Upper lobe of left lung (tissue), 6 donors: ENCODE data around the gene PDE6A. TPM values are rescaled to one million over a fixed set of nuclear protein-coding genes. Genes with fewer than 3 reads are reported as not detected.

Experiments used
- ATAC-seq, 2 donors: fragments of 200-7000 bp; cut with Tn5 transposase; one replicate each; pipeline ENCODE4 v1.9.1; 2022; ENCODE audit warnings: mild to moderate bottlenecking in 2 of 2, moderate library complexity in 2 of 2; ENCODE audit not compliant: low FRiP score in 2 of 2
- DNase-seq, 2 donors: peaks; one replicate each; pipeline ENCODE4 v3.0.0-alpha.2; 2019 to 2020
- H3K27ac ChIP-seq, 4 donors: fragments of 200-600 bp; sonication (generic); one replicate each; pipeline ENCODE4 v1.5.1; 2016 to 2019
- H3K27me3 ChIP-seq, 4 donors: fragments of 200-600 bp; sonication (generic); one replicate each; pipeline ENCODE4 v1.5.1; 2017 to 2019
- H3K36me3 ChIP-seq, 4 donors: fragments of 200-600 bp; sonication (generic); one replicate each; pipeline ENCODE4 v1.5.1; 2016 to 2019
- H3K4me1 ChIP-seq, 4 donors: fragments of 200-600 bp; sonication (generic); one replicate each; pipeline ENCODE4 v1.5.1; 2018 to 2019
- H3K4me3 ChIP-seq, 4 donors: fragments of 200-600 bp; sonication (generic); one replicate each; pipeline ENCODE4 v1.5.1; 2017 to 2019; ENCODE audit warnings: mild to moderate bottlenecking in 2 of 4, moderate library complexity in 1 of 4
- H3K9me3 ChIP-seq, 4 donors: fragments of 200-600 bp; sonication (generic); one replicate each; pipeline ENCODE4 v1.5.1; 2018 to 2019
- EP300 ChIP-seq, 4 donors: sonication (generic); formaldehyde crosslinking; IDR thresholded peaks; one replicate each; pipeline ENCODE4 v1.5.1; 2017; ENCODE audit warnings: antibody characterized with exemption in 4 of 4, control low read depth in 2 of 4
- POLR2A ChIP-seq, 4 donors: fragments of 450-650 bp; IDR thresholded peaks; one replicate each; pipeline ENCODE4 v1.5.1; 2016 to 2017; ENCODE audit warnings: antibody characterized with exemption in 4 of 4, mild to moderate bottlenecking in 2 of 4
- POLR2AphosphoS5 ChIP-seq, 2 donors: sonication (generic); formaldehyde crosslinking; IDR thresholded peaks; one replicate each; pipeline ENCODE4 v1.5.1; 2017; ENCODE audit warnings: antibody characterized with exemption in 2 of 2
- WGBS, 2 donors: methylation state at CpG; one replicate each; pipeline ENCODE4 v1.1.5; 2017 to 2018; 5-methylcytosine and 5-hydroxymethylcytosine counted together
- small RNA-seq, 4 donors: library from RNA; depleted of rRNA; stranded (forward); fragments of <200 nt; gene quantifications; one replicate each; pipeline ENCODE3, GENCODE V24; 2016
- total RNA-seq, 6 donors: library from RNA; depleted of rRNA in 4 of 6; stranded (reverse); fragments of >200 nt in 4 of 6; gene quantifications; one replicate each; pipeline versions ENCODE4 v1.1.0 to v1.2.1, GENCODE V29; 2016 to 2021
- TF ChIP-seq, protein P1 (sequence below), 6 experiments: fragments of 450-650 bp in 4 of 6; fragments of 200-600 bp in 2 of 6; sonication (generic) in 2 of 6; IDR thresholded peaks; one replicate each; pipeline ENCODE4 v1.5.1; 2016 to 2019; ENCODE audit warnings: antibody characterized with exemption in 6 of 6
- donor health status: DM: no; HTN: no; CAD: no; lungs with moderate emphysema.
- donor health status: DM: no; HTN: yes; CAD: no; lungs with severe emphysema.

Gene PDE6A
- total RNA-seq, 6 donors from 2014 or later = not detected

GRCh38 chr5:149808264-149808982, 136.2 kb downstream of the PDE6A start:
- Histone ChIP-seq H3K36me3 (no peaks in the 10 kb centered on the region), H3K9me3 (no peaks in the 10 kb centered on the region), H3K27me3 (no peaks in the 10 kb centered on the region), H3K4me3 (no peak overlapping the region), H3K27ac (no peak overlapping the region), H3K4me1 (peaks cover 3 to 16% (median 13%) of the 10 kb centered on the region in 4 donors)
- 77 to 81% methylated on average over 5 of the region's 5 CpGs for WGBS, 2 donors
- DNase-seq (no peak), ATAC-seq (no peak)
- no peak for TF ChIP-seq POLR2A (IDR thresholded peaks at IDR 0.05)
- TF ChIP-seq, protein P1, sequence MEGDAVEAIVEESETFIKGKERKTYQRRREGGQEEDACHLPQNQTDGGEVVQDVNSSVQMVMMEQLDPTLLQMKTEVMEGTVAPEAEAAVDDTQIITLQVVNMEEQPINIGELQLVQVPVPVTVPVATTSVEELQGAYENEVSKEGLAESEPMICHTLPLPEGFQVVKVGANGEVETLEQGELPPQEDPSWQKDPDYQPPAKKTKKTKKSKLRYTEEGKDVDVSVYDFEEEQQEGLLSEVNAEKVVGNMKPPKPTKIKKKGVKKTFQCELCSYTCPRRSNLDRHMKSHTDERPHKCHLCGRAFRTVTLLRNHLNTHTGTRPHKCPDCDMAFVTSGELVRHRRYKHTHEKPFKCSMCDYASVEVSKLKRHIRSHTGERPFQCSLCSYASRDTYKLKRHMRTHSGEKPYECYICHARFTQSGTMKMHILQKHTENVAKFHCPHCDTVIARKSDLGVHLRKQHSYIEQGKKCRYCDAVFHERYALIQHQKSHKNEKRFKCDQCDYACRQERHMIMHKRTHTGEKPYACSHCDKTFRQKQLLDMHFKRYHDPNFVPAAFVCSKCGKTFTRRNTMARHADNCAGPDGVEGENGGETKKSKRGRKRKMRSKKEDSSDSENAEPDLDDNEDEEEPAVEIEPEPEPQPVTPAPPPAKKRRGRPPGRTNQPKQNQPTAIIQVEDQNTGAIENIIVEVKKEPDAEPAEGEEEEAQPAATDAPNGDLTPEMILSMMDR (IDR thresholded peaks at IDR 0.05) = no peak
- no peak for TF ChIP-seq POLR2AphosphoS5 (IDR thresholded peaks at IDR 0.05)
- no peak for TF ChIP-seq EP300 (IDR thresholded peaks at IDR 0.05)

Small RNA genes within 50 kb of the gene (small RNA-seq; reads per million reads assigned to genes)
- 0 reads per million in 4 donors for gene RF00019

Other genes with a start within 250 kb of the PDE6A start
- gene PPARGC1B, start 214.5 kb downstream of the PDE6A start, total RNA-seq = 10 to 100 TPM in 2 of 6 donors, 1 to 10 TPM in 4; 3.8 to 21.0 (median 9.1) TPM
- gene SLC26A2, start 16.0 kb upstream of the PDE6A start, total RNA-seq = 10 to 100 TPM in 5 of 6 donors, 1 to 10 TPM in 1; 7.3 to 21.6 (median 16.8) TPM
- 1 to 10 TPM; 2.2 to 6.3 (median 4.1) TPM for gene TIGD6, start 55.9 kb upstream of the PDE6A start, total RNA-seq
- gene HMGXB3, start 55.9 kb upstream of the PDE6A start, total RNA-seq = 10 to 100 TPM; 29.6 to 71.2 (median 41.0) TPM
- gene CSF1R, start 141.8 kb upstream of the PDE6A start, total RNA-seq = 100 to 1,000 TPM in 1 of 6 donors, 10 to 100 TPM in 5; 13.9 to 101 (median 57.9) TPM
- 100 to 1,000 TPM in 2 of 6 donors, 10 to 100 TPM in 4; 26.6 to 155 (median 81.5) TPM for gene PDGFRB, start 211.1 kb upstream of the PDE6A start, total RNA-seq
- gene CDX1, start 222.0 kb upstream of the PDE6A start, total RNA-seq = under 1 TPM in 2 of 6 donors, not detected in 4; 0.17 to 0.30 TPM
- under 1 TPM in 1 of 6 donors, not detected in 5; 0.44 TPM for gene SLC6A7, start 245.3 kb upstream of the PDE6A start, total RNA-seq